Parathyroid adenoma (tissue), 2 donors: ENCODE data around the gene SOX8.

Experiments
- H2AFZ ChIP-seq: fragments of 300-600 bp; sonication (generic); one replicate; pipeline ENCODE4 v1.7.0; 2017; ENCODE audit warnings: antibody characterized with exemption, mild to moderate bottlenecking
- H3K27ac ChIP-seq: fragments of 300-600 bp; sonication (generic); one replicate; pipeline ENCODE4 v1.7.0; 2017
- H3K27me3 ChIP-seq: fragments of 300-600 bp; sonication (generic); one replicate; pipeline ENCODE4 v1.7.0; 2017; ENCODE audit warnings: low read length; ENCODE audit not compliant: control insufficient read depth, insufficient read depth
- H3K36me3 ChIP-seq: fragments of 300-600 bp; sonication (generic); one replicate; pipeline ENCODE4 v1.7.0; 2017; ENCODE audit warnings: low read length; ENCODE audit not compliant: control insufficient read depth, insufficient read depth
- H3K4me1 ChIP-seq: fragments of 300-600 bp; sonication (generic); one replicate; pipeline ENCODE4 v1.7.0; 2017; ENCODE audit warnings: control low read depth
- H3K4me2 ChIP-seq: fragments of 300-600 bp; sonication (generic); one replicate; pipeline ENCODE4 v1.7.0; 2017; ENCODE audit warnings: low read length
- H3K4me3 ChIP-seq: fragments of 300-600 bp; sonication (generic); one replicate; pipeline ENCODE4 v1.7.0; 2017; ENCODE audit warnings: low read depth, low read length
- H3K79me2 ChIP-seq: fragments of 300-600 bp; sonication (generic); one replicate; pipeline ENCODE4 v1.7.0; 2017; ENCODE audit warnings: control low read depth
- H3K9ac ChIP-seq: fragments of 300-600 bp; sonication (generic); one replicate; pipeline ENCODE4 v1.7.0; 2017; ENCODE audit warnings: mild to moderate bottlenecking
- H3K9me3 ChIP-seq: fragments of 300-600 bp; sonication (generic); one replicate; pipeline ENCODE4 v1.7.0; 2017; ENCODE audit warnings: low read length; ENCODE audit not compliant: control insufficient read depth
- TF ChIP-seq, protein P1 (sequence below): fragments of 300-600 bp; sonication (generic); IDR thresholded peaks from one replicate; pipeline ENCODE4 v1.7.0; 2017; ENCODE audit warnings: antibody characterized with exemption, mild to moderate bottlenecking
- donor health status: primary hyperparathyroidism.

The SOX8 gene

DNA sequence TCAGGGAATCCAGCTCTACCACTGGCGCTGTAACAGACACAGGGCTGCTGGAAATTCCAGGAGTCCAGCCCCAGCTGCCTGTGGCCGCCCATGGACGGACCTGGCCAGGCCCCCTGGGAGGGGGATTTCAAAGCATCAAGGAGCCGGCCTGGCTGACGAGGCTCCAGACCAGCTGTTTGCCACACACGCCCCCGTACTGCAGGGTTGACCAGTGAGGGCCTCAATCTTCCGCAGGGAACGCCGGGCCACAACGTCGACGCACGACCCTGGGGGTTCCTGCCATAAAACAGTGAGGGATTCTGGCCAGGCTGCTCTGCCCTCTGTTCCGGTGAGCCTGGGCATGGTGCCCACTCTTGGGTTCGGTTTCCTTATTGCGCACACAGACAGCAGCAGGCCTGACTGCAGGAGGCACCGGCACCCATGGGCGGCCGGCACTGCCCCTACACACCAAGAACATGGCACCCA, 14.5 kb upstream of the SOX8 start:
- Histone ChIP-seq H3K4me1 (peaks cover 8% of the 10 kb centered on the region), H3K4me3 (no peak overlapping the region), H3K36me3 (no peaks in the 10 kb centered on the region), H2AFZ (no peak overlapping the region), H3K79me2 (peaks cover 10% of the 10 kb centered on the region), H3K9ac (no peak overlapping the region), H3K9me3 (no peaks in the 10 kb centered on the region), H3K4me2 (no peak overlapping the region), H3K27ac (no peak overlapping the region), H3K27me3 (no peaks in the 10 kb centered on the region)
- TF ChIP-seq, protein P1, sequence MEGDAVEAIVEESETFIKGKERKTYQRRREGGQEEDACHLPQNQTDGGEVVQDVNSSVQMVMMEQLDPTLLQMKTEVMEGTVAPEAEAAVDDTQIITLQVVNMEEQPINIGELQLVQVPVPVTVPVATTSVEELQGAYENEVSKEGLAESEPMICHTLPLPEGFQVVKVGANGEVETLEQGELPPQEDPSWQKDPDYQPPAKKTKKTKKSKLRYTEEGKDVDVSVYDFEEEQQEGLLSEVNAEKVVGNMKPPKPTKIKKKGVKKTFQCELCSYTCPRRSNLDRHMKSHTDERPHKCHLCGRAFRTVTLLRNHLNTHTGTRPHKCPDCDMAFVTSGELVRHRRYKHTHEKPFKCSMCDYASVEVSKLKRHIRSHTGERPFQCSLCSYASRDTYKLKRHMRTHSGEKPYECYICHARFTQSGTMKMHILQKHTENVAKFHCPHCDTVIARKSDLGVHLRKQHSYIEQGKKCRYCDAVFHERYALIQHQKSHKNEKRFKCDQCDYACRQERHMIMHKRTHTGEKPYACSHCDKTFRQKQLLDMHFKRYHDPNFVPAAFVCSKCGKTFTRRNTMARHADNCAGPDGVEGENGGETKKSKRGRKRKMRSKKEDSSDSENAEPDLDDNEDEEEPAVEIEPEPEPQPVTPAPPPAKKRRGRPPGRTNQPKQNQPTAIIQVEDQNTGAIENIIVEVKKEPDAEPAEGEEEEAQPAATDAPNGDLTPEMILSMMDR: no peak

DNA sequence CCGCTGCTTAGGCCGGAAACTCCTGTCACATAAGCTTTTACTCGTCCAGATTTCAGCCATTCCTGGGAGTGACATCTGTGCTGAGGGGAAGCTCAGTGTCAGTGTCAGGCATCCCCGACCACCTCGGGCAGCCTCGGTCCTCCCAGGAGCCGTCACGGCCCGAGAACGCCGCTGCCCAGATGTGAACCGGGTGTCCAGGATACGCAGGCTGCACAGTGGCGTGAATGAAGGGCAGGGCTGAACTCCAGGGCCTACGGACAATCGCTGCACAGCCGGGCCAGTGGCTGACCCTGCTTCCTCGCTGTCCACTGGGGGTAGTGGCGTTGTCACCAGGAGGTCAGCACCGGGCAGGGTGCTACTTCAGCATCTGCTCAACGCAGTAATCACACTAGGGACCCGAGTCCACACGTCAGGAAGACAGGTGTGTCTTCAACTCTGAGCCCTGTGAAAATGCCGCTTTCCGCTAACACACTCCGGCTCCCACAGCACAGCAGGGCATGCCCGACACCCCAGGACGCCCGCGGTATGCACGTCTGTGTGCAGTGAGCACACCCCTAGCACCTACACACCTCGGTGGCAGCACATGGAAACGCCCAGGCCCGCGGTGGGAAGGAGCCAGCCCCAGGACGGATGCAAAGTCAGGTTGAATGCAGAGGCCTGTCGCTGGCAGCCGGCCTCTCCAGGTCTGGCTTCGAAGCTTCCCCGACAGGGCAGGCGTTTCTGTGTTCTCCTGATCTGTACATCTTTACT, 13.8 kb upstream of the SOX8 start:
- Histone ChIP-seq H3K27me3 (no peaks in the 10 kb centered on the region), H2AFZ (no peak overlapping the region), H3K9ac (no peak overlapping the region), H3K4me2 (no peak overlapping the region), H3K36me3 (no peaks in the 10 kb centered on the region), H3K9me3 (no peaks in the 10 kb centered on the region), H3K79me2 (peaks cover 6% of the 10 kb centered on the region), H3K4me1 (peaks cover 8% of the 10 kb centered on the region), H3K4me3 (no peak overlapping the region), H3K27ac (no peak overlapping the region)
- TF ChIP-seq, protein P1: no peak

DNA sequence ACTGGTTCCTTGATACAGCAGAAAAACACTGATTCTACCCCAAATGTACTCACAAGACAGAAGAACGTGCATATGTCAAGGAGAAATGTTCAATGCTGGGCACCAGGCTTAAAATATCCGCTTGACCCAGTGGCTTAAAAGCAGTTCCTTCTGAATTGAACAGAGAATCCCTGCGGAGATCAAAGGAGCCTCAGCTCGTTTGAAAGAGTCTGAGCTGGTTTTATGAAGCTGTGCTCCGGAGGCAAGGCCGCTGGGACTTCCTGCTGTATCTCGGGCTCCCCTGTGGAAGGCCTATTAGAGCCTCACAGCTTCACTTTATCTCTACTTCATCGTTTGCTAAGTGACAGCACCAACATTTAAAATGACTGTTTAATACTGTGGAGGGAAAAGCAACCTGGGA, 12.9 kb upstream of the SOX8 start:
- no peak overlapping the region for H2AFZ ChIP-seq
- H3K36me3 ChIP-seq: no peaks in the 10 kb centered on the region
- peaks cover 8% of the 10 kb centered on the region for H3K4me1 ChIP-seq
- H3K4me2 ChIP-seq: no peak overlapping the region
- no peaks in the 10 kb centered on the region for H3K9me3 ChIP-seq
- H3K79me2 ChIP-seq: peaks cover 6% of the 10 kb centered on the region
- H3K4me3 ChIP-seq: no peak overlapping the region
- no peak overlapping the region for H3K27ac ChIP-seq
- TF ChIP-seq, protein P1: no peak
- H3K9ac ChIP-seq: no peak overlapping the region
- H3K27me3 ChIP-seq: no peaks in the 10 kb centered on the region

DNA sequence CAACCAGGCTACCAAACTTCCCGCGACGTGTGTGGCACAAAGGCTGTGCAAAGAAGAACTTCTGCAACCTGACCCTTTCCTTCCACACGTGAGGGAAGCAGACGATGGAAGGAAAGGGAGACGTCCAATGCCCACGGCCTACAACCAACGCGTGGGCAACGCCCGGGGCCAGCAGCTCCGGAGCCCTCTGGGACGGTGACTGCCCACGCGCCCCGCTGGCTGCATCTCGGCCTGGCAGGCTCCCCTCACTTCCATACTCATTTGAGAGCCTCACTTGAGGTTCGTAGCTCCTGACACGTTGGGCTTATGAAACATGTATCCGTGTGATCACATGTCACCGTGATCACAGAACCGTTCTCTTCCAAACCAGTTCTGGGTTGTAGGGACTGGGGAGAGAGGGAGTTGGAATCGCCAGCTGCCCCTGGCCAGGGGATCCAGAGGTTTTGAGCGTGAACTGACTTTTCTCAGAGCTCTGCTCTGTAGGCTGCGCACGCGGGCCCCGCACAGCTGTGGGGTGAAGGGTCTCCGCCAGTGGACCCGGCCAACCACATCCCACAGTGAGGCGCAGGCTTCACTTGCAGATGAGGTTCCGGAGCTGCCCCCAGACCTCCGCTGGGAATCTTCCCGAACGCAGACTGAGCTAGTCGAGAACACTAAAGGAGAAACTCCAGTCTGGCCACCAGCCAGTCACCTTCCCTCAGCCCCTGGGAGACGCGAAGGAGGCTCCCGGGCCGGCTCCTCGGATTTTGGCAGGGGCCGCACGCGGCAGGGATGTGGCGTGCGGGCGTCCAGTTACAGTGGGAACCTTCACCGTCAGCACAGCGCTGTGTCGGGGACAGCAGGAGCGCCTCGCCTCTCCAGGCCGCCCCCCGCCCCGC, 11.8 kb upstream of the SOX8 start:
- TF ChIP-seq, protein P1: no peak
- Histone ChIP-seq H3K27ac (no peak overlapping the region), H3K9ac (peak overlapping the region; percentile 77)

More for the DNA sequence above, 11.8 kb upstream of the SOX8 start:
- Histone ChIP-seq H3K79me2 (peaks cover 6% of the 10 kb centered on the region), H2AFZ (peak overlapping the region; percentile 99), H3K9me3 (no peaks in the 10 kb centered on the region), H3K4me2 (peak overlapping the region; percentile 81), H3K36me3 (no peaks in the 10 kb centered on the region), H3K4me3 (peak overlapping the region; percentile 75), H3K4me1 (peaks cover 8% of the 10 kb centered on the region), H3K27me3 (no peaks in the 10 kb centered on the region)
